GM18511 (cell line): ENCODE measurements around the gene SVOPL.
"Not testable (repeated sequence)": the region's sequence is repeated elsewhere in the genome, so short reads cannot be mapped to it uniquely, and the experiment has no call there.

Source experiments
- ATAC-seq: cut with Tn5 transposase; IDR thresholded peaks from one replicate; pipeline ENCODE4 v1.9.1; 2021; ENCODE audit warnings: mild to moderate bottlenecking, moderate library complexity; ENCODE audit not compliant: unreplicated experiment

Gene SVOPL

GRCh38 chr7:138701537-138701923, 368 bp upstream of the SVOPL start:
- no peak for ATAC-seq

- no peak for ATAC-seq
These were observed 1.5 kb downstream of the SVOPL start for GRCh38 chr7:138699661-138700060.

GRCh38 chr7:138698281-138698680, 2.9 kb downstream of the SVOPL start:
- no peak for ATAC-seq

GRCh38 chr7:138697535-138698182, 3.5 kb downstream of the SVOPL start:
- no peak for ATAC-seq

- not testable (repeated sequence) for ATAC-seq
These were observed 5.4 kb downstream of the SVOPL start for GRCh38 chr7:138695776-138696175.

- no peak for ATAC-seq
These were observed 6.1 kb downstream of the SVOPL start for GRCh38 chr7:138695106-138695505.

- ATAC-seq, result no peak
These were observed 10.0 kb downstream of the SVOPL start for GRCh38 chr7:138691178-138691577.

- no peak for ATAC-seq
These were observed 10.7 kb downstream of the SVOPL start for GRCh38 chr7:138690495-138690894.

- not testable (repeated sequence) for ATAC-seq
These were observed 13.1 kb downstream of the SVOPL start for GRCh38 chr7:138688037-138688436.

GRCh38 chr7:138684340-138684739, 16.8 kb downstream of the SVOPL start:
- no peak for ATAC-seq

- no peak for ATAC-seq
These were observed 21.4 kb downstream of the SVOPL start for GRCh38 chr7:138679793-138680192.

- ATAC-seq, result no peak
These were observed 30.6 kb downstream of the SVOPL start for GRCh38 chr7:138670594-138670993.

GRCh38 chr7:138669364-138669763, 31.8 kb downstream of the SVOPL start:
- no peak for ATAC-seq

- no peak for ATAC-seq
These were observed 32.2 kb downstream of the SVOPL start for GRCh38 chr7:138668946-138669345.

- ATAC-seq, result no peak
These were observed 32.9 kb downstream of the SVOPL start for GRCh38 chr7:138668229-138668596.

- ATAC-seq, result no peak
These were observed 33.5 kb downstream of the SVOPL start for GRCh38 chr7:138667535-138668228.

GRCh38 chr7:138666385-138666784, 34.8 kb downstream of the SVOPL start:
- no peak for ATAC-seq

- no peak for ATAC-seq
These were observed 35.5 kb downstream of the SVOPL start for GRCh38 chr7:138665669-138666140.

- ATAC-seq, result no peak
These were observed 35.9 kb downstream of the SVOPL start for GRCh38 chr7:138665249-138665648.

- ATAC-seq, result no peak
These were observed 37.1 kb downstream of the SVOPL start for GRCh38 chr7:138663725-138664710.

GRCh38 chr7:138662991-138663320, 38.2 kb downstream of the SVOPL start:
- no peak for ATAC-seq
